ENCODE results near the gene PUM2. TPM values are rescaled to one million over a fixed set of nuclear protein-coding genes. Genes with fewer than 3 reads are reported as not detected.

The PUM2 gene
- total and polyA plus RNA-seq, 2 of the 8 experiments (the other 6 are each of a cell fraction or from before 2014, with no cell fraction given) = 46.6 to 114 TPM

DNA sequence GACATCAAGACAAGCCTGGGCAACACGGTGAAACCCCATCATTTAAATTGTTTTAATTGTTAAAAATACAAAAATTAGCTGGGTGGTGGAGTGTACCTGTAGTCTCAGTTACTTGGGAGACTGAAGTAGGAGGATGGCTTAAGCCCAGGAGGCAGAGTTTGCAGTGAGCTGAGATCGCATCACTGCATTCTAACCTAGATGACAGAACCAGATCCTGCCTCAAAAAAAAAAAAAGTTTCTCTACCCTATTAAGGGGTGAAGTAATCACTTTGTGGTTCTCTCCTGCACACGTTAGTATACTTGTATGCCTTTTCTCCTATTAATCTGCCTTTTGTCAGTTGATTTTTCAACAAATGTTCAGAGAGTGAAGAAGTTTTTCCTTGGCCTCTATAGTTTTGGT is 18.1 kb upstream of the PUM2 start (continued):
- TF ChIP-seq CHD7 (IDR thresholded peaks at IDR 0.05; ENCODE audit: insufficient replicate concordance, low read length) (no peak), RAD21 (IDR thresholded peaks at IDR 0.05 in 1 of 2, conservative IDR thresholded peaks at IDR 0.05 in 1 of 2; ENCODE audit: low read depth in 2 of 2, low read length in 2 of 2) (no peak), POU5F1 (IDR thresholded peaks at IDR 0.05; ENCODE audit: low read depth, low read length) (no peak), YY1 (IDR thresholded peaks at IDR 0.05; ENCODE audit: low read depth, low read length) (no peak), GABPA (IDR thresholded peaks at IDR 0.05; ENCODE audit: borderline replicate concordance, insufficient read depth, low read length) (no peak), SRF (IDR thresholded peaks at IDR 0.05; ENCODE audit: low read depth, low read length) (no peak), CHD1 (IDR thresholded peaks at IDR 0.05; ENCODE audit: low read depth, low read length) (no peak), HDAC2 (IDR thresholded peaks at IDR 0.05; ENCODE audit: borderline replicate concordance in 1 of 2, low read depth in 2 of 2, low read length in 2 of 2) (no peak), POLR2AphosphoS5 (IDR thresholded peaks at IDR 0.05; ENCODE audit: low read depth, low read length) (no peak), RBBP5 (IDR thresholded peaks at IDR 0.05; ENCODE audit: borderline replicate concordance, low read depth, low read length) (no peak)
- TF ChIP-seq, protein P1, sequence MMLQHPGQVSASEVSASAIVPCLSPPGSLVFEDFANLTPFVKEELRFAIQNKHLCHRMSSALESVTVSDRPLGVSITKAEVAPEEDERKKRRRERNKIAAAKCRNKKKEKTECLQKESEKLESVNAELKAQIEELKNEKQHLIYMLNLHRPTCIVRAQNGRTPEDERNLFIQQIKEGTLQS (IDR thresholded peaks at IDR 0.05; ENCODE audit: insufficient read depth, low read depth, low read length) = no peak

Measured in H1 (cell line).